GM20000 (cell line): ENCODE measurements around the gene ING5.

Experiments
- DNase-seq: peaks from one replicate; pipeline ENCODE4 v3.0.0; 2012; ENCODE audit warnings: low spot score
- TF ChIP-seq, protein P1 (sequence below): IDR thresholded peaks from 2 replicates; pipeline ENCODE4 v1.5.1; 2012; ENCODE audit warnings: mild to moderate bottlenecking, control low read depth; ENCODE audit errors: extremely low read depth, missing control alignments

ING5 gene

DNA sequence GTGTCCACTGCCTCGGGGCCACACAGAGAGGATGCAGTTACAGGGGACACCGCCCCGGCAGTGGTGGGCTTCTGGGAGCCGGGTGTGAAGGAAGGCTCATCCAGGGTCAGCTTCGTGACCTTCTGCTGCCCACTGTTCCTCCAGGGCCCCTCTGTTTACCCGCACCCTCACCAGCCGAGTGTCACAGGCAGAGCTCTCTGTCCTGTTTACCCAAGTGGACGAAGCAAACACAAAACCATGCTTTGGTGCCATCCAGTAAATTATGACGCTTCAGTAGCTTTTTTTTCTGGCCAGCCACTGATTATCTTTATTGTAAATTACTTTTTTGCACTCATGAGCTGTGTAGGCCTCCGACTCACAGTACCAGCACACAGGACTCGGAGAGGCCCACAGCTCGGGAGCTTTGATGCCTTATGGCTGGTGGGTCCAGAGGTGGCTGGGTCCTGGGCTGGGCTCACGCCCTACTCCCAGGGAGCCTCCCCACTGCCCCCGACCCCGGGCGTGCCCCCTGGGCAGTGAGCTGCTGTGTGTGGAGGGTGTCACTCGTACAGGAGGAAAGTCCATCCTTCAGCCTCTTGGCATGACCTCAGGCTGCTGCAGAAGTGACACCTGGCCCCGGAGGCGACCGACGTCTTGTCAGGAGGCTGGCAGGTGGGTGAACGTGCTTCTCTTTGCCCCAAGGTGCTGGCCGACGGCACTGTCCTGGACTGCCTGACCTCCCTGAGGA is 42.4 kb downstream of the ING5 start:
- TF ChIP-seq, protein P1, sequence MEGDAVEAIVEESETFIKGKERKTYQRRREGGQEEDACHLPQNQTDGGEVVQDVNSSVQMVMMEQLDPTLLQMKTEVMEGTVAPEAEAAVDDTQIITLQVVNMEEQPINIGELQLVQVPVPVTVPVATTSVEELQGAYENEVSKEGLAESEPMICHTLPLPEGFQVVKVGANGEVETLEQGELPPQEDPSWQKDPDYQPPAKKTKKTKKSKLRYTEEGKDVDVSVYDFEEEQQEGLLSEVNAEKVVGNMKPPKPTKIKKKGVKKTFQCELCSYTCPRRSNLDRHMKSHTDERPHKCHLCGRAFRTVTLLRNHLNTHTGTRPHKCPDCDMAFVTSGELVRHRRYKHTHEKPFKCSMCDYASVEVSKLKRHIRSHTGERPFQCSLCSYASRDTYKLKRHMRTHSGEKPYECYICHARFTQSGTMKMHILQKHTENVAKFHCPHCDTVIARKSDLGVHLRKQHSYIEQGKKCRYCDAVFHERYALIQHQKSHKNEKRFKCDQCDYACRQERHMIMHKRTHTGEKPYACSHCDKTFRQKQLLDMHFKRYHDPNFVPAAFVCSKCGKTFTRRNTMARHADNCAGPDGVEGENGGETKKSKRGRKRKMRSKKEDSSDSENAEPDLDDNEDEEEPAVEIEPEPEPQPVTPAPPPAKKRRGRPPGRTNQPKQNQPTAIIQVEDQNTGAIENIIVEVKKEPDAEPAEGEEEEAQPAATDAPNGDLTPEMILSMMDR, result no peak
- no peak for DNase-seq

DNA sequence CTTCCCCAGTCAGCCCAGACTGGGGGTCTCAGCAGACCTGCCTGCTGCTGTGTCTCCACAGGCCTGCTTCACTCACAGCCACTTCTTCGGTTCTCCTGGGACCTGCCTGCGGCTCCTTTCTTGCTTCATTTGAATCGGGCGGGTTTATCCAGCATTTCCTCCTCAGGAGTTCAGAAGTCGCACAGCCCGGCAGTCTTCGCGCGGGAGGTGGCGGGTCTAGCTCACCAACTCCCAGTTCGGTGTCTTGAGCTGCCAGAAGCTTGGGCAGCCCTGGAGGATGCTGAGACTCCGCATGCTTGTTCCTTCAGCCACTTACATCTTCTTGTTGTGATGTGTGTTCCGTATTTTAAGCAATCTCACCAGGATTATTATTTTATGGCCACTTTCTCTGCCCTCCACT is 43.4 kb downstream of the ING5 start:
- TF ChIP-seq, protein P1, result no peak
- no peak for DNase-seq

DNA sequence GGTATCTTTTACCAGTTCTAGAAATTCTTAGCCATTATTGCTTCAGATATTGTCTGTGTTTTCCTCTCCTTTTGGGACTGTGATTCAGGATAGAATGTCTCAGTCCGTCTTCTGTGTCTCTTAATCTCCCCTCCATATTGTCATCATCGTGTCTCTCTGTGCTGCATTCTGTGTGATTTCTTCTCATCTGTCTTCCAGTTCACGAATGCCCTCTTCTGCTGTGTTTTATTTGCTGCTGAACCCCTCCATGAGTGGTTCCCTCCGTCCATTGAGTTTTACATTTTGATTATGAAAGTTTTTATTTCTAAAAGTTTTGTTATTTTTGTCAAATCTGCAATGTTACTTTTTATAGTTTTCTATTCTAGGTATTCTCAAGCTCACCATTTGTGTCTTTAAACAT is 44.2 kb downstream of the ING5 start:
- TF ChIP-seq, protein P1, result no peak
- DNase-seq, result no peak

DNA sequence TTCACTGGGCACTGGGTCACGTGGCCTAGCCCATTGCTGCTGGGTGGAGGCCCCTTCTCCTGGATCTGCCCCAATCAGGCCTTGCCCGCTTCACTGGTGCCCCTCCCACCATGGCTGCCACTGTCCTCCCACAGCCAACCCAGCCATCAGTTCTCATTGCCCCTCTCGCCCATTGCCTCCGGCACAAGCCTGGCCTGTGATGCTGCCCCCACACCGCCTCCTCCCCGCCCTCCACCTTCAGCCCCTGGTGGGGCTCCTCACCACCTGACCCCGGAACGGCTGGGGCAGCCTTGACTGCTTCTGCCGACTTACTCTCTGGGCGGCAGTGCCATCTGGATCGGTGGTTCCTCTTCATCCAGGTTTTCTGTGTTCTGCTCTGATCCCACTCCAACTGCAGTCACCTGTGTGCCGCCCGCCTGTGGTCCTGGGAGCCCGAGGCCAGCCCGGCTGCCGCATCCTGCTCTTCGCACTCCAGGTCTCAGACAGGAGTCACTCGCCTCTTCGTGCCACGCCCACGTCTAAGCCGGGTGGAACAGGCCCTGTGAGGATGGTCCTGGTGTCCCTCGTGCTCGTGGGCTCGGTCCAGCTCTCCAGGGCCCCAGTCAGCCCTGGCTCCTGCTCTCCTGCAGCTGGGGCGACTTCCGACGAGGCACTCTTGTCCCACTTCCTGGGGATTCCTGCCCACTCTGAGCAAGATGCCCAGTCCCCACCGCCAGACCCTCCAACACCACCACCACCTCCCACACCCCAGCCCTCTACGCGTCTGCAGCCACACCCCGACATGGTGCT is 46.8 kb downstream of the ING5 start:
- DNase-seq, result no peak
- TF ChIP-seq, protein P1, result no peak

DNA sequence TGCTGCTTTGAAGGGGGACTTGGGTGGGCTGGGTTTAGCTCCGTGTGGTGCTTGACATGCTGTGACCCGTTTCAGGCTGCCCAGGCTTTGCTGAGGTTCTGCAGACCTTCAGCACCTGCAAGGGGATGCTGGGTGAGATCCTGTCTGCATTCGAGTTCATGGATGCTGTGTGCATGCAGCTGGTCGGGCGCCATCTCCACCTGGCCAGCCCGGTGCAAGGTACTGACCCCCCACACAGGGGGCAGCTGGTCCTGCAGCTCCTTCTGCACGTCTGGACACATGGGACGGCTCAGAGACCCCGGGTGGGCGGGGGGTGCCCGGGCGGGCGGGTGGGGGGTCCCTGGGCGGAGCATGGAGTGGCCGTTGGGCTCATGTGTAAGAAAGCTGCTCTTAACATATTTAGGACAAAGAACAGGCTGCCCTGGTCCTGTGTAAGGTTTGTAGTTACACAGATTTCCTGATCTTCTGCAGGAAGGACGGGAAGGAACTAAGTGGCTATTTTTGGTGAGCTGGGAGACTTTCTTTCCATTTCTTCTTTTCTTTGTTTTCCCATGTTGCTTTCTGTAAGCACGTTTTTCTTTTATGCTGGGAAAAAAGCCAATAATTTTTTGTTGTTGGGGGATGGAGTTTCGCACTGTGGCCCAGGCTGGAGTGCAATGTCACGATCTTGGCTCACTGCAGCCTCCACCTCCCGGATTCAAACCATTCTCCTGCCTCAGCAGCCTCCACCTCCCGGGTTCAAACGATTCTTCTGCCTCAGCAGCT is 48.4 kb downstream of the ING5 start:
- TF ChIP-seq, protein P1, result no peak
- DNase-seq, result no peak

DNA sequence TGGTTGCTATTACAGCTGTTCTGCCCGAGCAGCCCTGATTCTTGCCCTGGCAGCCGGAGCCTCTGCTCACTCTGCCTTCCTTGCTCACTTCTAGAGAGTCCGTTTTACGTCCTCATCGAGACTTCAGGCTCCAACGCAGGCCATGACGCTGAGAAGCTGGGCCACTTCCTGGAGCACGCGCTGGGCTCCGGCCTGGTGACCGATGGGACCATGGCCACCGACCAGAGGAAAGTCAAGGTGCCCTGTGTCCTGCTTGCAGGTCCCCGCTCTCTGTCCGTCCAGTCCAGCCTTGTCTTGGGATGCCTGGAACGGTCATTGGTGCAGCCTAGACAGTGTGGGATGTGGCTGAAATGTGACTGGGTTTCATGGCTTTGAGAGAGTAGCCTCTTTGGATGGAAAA is 49.3 kb downstream of the ING5 start:
- no peak for DNase-seq
- TF ChIP-seq, protein P1, result no peak

DNA sequence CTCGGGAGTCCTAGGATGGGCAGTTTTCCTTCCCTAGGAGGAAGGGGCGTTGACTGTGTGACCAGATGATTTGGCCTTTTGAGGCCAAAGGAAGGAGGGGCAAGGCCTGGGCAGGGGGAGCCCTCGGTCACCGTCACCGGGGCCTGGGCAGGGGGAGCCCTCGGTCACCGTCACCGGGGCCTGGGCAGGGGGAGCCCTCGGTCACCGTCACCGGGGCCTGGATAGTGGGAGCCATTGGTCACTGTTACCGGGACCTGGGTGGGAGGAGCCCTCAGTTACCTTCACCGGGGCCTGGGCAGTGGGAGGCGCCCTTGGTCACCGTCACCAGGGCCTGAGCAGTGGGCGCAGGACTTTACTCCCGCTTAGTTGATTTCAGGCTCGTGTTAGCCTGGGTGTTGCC is 49.9 kb downstream of the ING5 start:
- TF ChIP-seq, protein P1, result no peak
- DNase-seq, result no peak
